Right renal pelvis (tissue), 4 donors: ENCODE results near the gene DHX30. TPM values are rescaled to one million over a fixed set of nuclear protein-coding genes. Genes with fewer than 3 reads are reported as not detected.
"Not testable (repeated sequence)": the region's sequence is repeated elsewhere in the genome, so short reads cannot be mapped to it uniquely, and the experiment has no call there.

Source experiments
- DNase-seq, 4 donors: peaks; one replicate each; pipeline ENCODE4 v3.0.0-alpha.2; 2013; ENCODE audit warnings: low read depth in 4 of 4, low spot score in 3 of 4, missing footprints in 1 of 4
- polyA plus RNA-seq, 4 donors: library from polyadenylated mRNA; unstranded; fragments of 120-200 nt; gene quantifications; one replicate each; pipeline ENCODE4 v1.2.1, GENCODE V29; 2013; ENCODE audit not compliant: insufficient read length in 4 of 4

DHX30 gene, protein sequence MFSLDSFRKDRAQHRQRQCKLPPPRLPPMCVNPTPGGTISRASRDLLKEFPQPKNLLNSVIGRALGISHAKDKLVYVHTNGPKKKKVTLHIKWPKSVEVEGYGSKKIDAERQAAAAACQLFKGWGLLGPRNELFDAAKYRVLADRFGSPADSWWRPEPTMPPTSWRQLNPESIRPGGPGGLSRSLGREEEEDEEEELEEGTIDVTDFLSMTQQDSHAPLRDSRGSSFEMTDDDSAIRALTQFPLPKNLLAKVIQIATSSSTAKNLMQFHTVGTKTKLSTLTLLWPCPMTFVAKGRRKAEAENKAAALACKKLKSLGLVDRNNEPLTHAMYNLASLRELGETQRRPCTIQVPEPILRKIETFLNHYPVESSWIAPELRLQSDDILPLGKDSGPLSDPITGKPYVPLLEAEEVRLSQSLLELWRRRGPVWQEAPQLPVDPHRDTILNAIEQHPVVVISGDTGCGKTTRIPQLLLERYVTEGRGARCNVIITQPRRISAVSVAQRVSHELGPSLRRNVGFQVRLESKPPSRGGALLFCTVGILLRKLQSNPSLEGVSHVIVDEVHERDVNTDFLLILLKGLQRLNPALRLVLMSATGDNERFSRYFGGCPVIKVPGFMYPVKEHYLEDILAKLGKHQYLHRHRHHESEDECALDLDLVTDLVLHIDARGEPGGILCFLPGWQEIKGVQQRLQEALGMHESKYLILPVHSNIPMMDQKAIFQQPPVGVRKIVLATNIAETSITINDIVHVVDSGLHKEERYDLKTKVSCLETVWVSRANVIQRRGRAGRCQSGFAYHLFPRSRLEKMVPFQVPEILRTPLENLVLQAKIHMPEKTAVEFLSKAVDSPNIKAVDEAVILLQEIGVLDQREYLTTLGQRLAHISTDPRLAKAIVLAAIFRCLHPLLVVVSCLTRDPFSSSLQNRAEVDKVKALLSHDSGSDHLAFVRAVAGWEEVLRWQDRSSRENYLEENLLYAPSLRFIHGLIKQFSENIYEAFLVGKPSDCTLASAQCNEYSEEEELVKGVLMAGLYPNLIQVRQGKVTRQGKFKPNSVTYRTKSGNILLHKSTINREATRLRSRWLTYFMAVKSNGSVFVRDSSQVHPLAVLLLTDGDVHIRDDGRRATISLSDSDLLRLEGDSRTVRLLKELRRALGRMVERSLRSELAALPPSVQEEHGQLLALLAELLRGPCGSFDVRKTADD
- 10 to 100 TPM; 61.6 to 71.4 (median 63.0) TPM for polyA plus RNA-seq

DNA sequence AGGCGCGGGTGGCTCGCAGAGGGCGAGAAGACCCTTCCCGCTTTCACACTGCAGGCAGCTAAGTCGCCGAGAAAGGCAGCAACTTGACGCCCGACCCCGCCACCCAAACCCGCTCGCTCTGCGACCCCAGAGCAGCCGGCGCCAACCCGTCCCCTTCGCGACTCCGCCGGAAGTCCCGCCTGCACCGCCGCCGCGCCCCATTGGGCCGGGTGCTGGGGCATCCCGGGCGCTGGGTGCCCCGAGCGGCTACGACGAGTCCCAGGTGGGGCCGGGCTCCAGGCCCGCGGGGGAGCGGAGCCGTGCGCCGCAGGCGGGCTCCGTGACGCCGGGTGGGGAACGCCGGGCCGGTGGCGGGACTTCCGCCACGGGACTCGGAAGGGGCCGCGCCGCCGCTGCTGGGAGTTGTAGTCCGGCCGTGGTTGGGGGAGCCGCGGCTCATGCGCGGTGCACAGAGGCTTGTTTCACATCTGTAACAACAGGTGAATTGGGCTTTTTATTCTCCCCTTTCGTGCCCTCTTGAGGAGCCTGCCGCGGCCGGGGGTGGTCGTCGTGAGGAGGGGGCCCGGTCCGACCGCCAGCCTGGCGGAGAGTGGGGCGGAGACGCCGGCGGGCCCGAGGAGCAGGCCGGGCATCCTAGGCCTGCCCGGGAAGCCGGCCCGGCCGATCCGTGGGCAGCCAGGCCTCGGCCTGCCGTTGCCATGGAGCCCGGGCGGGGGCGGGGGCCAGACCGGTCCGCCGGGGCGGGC lies at the start of gene DHX30:
Gene DHX30 (plus strand): TSS at position 405 of the 746 bp plus-strand sequence. CDS start 7,546 bp downstream, outside the sequence.
- DNase-seq, result peak in 2 of 4 donors; percentile 79 to 81

DNA sequence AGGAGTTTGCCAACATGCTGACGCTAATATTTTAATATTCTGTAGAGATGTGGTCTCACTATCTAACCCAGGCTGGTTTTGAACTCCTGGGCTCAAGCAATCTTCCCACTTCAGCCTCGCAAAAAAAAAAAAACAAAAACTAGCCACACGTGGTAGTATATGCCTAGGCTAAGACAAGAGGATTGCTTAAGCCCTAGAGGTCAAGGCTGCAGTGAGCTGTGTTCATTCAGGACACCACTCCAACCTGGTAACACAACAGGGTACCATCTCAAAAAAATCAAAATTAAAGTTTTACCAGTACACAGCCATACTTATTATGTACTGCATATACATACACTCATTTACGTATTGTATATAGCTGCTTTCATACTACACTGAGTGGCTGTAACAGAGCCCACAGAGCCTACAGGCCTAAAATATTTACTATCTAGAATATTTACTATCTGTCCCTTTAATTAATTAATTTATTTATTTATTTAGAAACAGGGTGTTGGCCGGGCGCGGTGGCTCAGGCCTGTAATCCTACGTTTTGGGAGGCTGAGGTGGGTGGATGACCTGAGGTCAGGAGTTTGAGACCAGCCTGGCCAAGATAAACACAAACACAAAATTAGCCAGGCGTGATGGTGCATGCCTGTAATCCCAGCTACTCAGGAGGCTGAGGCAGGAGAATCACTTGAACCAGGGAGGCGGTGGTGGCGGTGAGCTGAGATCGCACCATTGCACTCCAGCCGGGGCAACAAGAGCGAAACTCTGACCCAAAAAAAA lies 44.5 kb upstream of the DHX30 start:
- DNase-seq, result no peak

DNA sequence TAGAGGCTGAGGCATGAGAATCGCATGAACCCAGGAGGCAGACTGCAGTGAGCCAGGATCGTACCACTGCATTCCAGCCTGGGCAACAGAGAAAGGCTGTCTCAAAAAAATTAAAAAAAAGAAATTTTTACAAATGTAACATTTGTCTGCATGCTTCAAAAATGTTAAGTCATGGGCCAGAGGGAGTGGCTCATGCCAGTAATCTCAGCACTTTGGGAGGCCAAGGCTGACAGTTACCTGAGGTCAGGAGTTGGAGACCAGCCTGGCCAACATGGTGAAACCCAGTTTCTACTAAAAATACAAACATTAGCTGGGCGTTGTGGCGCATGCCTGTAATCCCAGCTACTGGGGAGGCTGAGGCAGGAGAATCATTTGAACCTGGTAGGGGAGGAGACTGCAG lies 42.7 kb upstream of the DHX30 start:
- DNase-seq, result not testable (repeated sequence)

DNA sequence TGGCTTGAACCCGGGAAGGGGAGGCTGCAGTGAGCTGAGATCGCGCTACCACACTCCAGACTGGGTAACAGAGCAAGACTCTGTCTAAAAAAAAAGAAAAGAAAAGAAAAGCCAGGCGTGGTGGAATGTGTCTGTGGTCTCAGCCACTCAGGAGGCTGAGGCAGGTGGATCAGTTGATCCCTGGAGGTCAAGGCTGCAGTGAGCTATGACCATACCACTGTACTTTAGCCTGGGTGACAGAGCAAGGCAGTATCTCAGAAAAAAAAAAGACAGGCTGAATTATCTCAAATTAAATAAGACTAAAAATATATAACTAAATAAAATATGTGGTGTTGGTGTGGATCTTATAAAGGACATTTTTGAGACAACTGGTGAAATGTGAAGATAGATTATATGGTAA lies 41.9 kb upstream of the DHX30 start:
- DNase-seq, result no peak

DNA sequence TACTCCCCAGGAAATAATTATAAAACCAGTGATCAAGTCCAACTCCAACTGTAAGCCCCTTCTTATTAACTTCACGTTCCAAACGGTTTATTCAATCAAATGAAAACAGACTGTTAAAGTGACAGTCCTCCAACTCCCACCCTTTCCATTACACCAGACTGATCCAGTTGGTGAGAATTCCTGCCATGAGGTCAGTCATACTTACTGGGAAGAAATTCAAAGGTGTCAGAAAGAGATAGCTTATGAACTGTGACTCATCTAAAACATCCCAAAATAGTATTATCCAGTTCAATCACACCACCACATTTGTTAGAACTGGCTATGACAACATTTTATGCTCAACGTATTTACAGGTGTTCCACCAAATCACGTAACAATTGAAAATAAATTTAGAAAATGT lies 40.7 kb upstream of the DHX30 start:
- no peak for DNase-seq

DNA sequence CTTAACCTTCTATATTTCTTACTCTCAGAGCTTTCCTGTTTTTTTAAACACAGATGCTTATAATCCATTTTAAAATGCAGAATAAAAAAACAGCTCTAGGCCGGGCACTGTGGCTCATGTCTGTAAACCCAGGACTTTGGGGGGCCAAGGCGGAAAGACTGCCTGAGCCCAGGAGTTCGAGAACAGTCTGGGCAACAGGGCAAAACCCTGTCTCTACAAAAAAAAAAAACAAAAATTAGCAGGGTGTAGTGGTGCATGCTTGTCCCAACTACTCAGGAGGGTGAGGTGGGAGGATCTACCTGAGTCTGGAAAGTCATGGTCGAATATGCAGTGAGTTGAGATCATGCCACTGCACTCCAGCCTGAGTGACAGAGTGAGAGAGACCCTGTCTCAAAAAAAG lies 36.8 kb upstream of the DHX30 start:
- DNase-seq, result no peak

DNA sequence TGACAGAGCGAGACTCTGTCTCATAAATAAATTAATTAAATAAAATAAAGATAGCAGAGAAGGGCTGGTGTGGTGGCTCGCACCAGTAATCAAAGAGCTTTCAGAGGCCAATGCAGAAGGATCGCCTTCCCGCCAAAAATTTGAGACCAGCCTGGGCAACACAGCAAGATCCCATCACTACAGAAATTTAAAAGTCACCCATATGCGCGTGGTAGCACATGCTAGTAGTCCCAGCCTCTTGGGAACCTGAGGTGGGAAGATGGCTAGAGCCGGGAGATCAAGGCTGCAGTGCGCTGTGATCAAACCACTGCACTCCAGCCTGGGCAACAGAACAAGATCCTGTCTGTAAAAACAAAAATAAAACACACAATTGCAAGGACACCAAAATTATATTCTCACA lies 30.9 kb upstream of the DHX30 start:
- no peak for DNase-seq

DNA sequence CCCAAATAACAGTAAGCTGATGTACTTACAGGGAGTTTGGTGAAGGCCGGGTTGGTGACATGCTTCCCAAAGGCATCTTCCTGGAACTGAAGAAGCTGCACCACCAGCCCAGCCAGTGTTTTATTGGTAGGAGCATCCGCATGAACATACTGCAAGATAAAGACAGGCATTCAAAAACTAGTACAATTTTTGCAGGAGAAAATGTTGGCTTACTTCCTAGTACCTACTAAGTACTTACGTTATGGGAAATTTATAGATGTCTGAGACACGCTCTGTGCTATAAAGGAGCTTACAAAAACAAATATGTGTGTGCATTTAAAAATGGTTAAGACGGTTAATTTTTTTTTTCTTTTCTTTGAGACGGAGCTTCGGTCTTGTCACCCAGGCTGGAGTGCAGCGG lies 30.1 kb upstream of the DHX30 start:
- DNase-seq, result no peak

DNA sequence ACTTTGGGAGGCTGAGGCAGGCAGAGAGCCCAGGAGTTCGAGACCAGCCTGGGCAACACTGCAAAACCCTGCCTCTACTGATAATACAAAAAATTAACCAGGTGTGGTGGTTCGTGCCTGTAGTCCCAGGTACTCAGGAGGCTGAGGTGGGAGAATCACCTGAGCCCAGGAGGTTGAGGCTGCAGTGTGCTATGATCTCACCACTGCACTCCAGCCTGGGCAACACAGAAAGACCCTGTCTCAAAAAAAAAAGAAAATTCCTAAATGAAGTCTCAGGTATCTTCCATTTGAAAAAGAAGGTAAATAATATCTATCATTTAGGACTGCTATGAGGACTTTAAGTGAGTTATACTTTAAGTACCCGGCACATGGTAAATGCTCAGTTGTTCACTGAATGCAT lies 24.2 kb upstream of the DHX30 start:
- no peak for DNase-seq

DNA sequence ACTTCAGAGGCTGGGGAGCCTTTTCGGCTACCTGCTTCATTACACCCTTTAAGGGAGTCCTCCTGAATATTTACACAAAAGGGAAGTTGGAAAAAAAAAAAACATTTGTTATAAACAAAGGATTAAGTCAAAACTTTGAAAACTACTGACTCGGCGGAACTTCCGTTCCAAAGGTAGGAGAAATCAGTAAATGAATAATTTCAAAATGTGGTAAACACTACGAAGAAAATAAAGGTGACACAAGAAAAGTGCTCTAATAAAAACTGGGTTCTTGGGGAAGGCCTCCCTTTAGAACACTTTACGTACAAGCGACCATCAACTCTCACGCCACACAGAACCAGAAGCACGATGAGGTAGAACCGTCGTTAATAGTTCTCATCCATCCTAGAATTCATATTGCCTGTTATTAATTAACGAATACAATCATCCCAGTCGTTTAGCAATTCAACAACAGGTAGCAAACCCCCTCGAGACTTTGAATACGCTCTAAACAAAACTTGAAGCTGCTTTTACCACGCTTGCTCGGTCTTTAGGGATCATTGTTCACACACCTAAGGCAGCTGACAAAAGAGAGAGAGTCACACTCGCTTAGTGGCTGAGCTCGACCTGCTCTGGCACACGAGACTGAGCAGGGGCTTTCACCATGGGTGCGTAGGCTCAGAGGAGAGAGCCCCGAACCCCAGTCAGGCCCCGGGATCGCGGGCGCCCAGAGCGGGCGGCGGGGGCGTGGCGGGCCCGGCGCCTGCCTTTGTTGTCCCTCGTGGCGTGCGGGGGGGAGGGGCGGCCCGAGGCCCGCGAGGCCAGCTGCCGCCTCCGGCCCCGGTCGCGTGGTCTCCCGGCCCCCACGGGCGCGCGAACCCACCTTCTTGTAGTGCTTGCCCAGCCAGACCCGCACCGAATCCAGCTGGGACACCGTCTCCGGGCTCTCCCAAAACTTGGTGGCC lies 21.9 kb upstream of the DHX30 start:
- peak in 3 of 4 donors; percentile 35 to 53 (median 38) for DNase-seq

DNA sequence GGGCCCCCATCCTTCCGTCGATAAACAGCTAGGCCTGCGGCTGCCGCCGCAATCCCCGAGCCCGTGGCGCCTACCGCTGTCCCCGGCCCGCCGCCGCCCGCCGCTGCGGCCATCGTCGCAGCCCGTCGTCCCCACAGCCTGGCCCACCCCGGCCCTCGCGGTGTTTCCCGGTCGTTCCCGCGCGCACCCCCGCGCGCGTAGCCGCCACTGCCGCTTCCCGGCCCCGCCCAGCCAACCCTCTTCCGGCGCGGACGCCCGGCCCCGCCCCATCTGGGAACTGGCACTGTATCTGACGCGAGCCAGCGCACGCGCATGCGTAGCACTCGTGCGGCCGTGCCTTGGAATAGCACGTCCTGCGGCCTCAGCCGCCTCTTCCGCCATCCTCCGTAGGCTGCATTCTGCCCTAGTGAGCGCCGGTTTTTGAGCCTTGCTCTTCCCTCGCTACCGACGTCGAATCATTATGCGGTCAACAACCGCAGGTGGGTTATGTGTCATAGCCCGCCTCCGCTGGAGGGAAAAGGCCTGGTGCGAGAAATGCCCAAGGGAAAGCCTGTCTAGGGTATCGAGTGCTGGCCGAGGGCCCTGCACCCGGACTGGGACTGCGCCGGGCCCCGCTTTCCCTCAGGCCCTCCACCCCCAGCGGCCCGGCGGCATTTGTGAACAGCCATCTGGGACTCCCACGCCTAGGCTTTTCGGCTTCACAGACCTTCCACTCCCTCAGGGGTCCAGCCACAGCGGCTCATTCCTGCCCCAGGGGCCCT lies 21.1 kb upstream of the DHX30 start, which contains the start of gene SMARCC1:
Gene SMARCC1 (minus strand): TSS at position 209 of the 761 bp plus-strand sequence. CDS start 96 bp downstream, at position 113.
- DNase-seq, result peak; percentile 93 to 97 (median 96)

DNA sequence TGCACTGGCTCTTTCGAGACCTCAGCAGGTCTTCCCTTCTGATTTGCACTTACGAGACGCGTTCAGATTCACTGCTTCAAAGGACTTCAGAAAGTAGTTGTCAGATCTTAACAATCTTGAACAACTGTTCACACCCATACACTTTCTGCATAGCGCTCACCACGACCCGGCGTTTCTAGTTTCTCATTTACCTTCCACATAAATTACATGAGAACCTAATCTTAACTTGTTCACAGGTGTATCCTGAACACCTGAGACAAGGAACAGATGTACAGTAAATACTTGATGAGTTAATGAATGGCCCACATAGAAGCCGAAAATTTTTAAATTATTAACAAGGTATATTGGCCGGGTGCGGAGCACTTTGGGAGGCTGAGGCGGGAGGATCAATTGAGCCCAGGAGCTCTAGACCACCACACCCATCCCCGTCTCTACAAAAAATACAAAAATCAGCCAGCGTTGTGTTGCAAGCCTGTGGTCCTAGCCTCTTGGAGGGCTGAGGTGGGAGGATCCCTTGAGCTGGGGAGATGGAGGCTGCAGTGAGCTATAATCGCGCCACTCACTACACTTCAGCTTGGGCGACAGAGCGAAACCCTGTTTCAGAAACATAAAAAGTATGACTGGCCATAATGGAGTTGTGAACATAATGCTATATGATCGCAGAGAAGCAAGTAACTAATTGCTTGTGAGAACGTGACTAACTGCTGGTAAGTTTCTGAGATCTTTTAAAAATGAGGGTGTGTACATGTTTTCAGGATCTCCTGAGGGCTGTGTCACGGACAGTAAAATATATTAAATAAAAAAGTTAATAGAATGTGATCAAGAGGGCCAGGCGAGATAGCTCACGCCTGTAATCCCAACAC lies 20.3 kb upstream of the DHX30 start:
- DNase-seq, result no peak

DNA sequence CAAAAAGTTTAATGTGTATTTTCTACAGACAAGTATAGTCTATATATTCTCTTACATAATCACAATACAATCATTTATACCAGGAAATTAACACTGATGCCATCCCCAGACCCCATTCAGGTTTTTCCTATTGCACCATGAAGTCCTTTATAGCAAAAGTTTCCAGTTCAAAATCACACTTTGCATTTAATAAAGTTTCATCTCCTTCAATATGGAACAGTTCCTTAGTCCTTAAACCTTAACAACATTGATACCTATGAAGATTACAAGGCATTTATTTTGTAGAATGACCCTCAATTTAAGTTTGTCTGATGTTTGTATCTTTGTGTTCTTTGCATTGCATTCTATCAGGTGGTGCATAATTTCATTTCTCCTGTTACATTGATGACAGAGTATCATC lies 19.3 kb upstream of the DHX30 start:
- DNase-seq, result no peak

DNA sequence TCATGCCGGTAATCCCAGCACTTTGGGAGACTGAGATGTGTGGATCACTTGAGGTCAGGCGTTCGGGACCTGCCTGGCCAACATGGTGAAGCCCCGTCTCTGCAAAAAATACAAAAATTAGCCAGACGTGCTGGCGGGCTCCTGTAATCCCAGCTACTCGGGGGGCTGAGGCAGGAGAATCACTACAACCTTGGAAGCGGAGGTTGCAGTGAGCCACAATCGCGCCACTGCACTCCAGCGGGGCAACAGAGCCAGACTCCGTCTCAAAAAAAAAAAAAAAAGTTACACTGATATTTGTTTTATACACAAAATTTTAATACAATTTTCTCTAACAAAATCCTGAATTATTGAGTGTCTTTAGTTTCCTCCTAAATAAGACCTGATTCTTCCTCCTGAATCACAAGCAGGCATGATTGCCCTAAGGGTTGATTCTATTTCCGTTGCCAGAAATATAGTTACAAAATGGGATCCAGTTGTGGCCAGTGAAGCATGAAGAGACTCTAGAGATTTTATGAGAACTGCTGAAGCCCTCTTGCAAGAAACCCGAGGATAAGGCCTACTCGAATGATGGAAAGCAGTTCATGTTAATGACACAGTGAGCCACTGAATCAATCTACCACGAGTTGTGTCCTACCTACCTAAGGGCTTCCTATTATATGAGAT lies 11.6 kb upstream of the DHX30 start:
- DNase-seq, result no peak

DNA sequence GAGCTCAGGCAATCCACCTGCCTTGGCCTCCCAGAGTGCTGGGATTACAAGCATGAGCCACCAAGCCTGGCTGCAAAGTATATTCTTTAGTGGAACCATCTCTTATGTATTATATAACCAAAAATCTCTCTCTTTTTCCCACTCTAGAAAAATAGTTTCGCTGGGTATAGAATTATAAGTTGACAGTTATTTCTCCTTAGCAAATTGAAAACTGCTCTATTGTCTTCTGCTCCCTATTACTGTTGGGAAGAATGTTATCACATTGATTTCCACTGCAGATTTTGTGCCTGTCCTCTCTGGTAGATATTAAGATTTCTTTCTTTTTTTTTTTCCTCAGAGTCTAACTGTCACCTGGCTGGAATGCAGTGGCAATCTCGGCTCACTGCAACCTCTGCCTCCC lies 10.2 kb upstream of the DHX30 start:
- DNase-seq, result no peak

DNA sequence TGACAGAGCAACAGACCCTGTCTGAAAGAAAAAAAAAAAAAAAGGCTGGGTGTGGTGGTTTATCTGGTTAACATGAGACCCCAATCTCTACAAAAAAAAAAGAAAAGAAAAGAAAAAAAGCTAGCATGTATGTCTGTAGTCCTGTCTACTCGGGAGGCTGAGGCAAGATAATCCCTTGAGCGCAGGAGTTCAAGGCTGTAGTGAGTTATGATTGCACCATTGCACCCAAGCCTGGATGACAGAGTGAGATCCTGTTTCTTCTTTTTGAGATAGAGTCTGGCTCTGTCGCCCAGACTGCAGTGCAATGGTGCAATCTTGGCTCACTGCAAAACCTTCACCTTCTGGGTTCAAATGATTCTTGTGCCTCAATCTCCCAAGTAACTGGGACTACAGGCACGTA lies 8.4 kb upstream of the DHX30 start:
- DNase-seq, result no peak
